Transverse colon (tissue), 4 donors: ENCODE results near the gene TSG101. TPM values are rescaled to one million over a fixed set of nuclear protein-coding genes. Genes with fewer than 3 reads are reported as not detected.

Experiments used
- DNase-seq: peaks from one replicate; pipeline ENCODE4 v3.0.0-alpha.2; 2019
- H3K27ac ChIP-seq, 4 donors: fragments of 200-600 bp; sonication (generic); 2 replicates each; pipeline ENCODE4 v1.5.1; 2016 to 2018; ENCODE audit warnings: inconsistent platforms in 4 of 4
- H3K27me3 ChIP-seq: fragments of 200-600 bp; sonication (generic); 2 replicates; pipeline ENCODE4 v1.5.1; 2017; ENCODE audit warnings: inconsistent platforms
- H3K36me3 ChIP-seq, 4 donors: fragments of 200-600 bp; sonication (generic); 2 replicates each; pipeline ENCODE4 v1.5.1; 2017 to 2019; ENCODE audit warnings: inconsistent platforms in 4 of 4
- H3K4me1 ChIP-seq, 4 donors: fragments of 200-600 bp; sonication (generic); 2 replicates each; pipeline ENCODE4 v1.5.1; 2017 to 2020; ENCODE audit warnings: inconsistent platforms in 4 of 4
- H3K4me3 ChIP-seq, 4 donors: fragments of 200-600 bp; sonication (generic); 1 replicate in 1 of 4; 2 replicates in 3 of 4; pipeline versions ENCODE4 v1.5.1 to v1.6.1; 2017 to 2019; ENCODE audit warnings: inconsistent platforms in 4 of 4
- H3K9me3 ChIP-seq, 2 donors: fragments of 200-600 bp; sonication (generic); 2 replicates each; pipeline ENCODE4 v1.5.1; 2017 to 2019; ENCODE audit warnings: inconsistent platforms in 2 of 2
- CTCF ChIP-seq, 5 experiments: fragments of 200-600 bp in 3 of 5; fragments of 450-650 bp in 2 of 5; sonication (generic) in 3 of 5; IDR thresholded peaks; 1 replicate in 2 of 5; 2 replicates in 3 of 5; pipeline ENCODE4 v1.5.1; 2016 to 2017; ENCODE audit warnings: antibody characterized with exemption in 5 of 5, inconsistent platforms in 3 of 5, mild to moderate bottlenecking in 2 of 5, moderate library complexity in 1 of 5
- EP300 ChIP-seq: sonication (generic); formaldehyde crosslinking; IDR thresholded peaks from one replicate; pipeline ENCODE4 v1.6.1; 2017; ENCODE audit warnings: antibody characterized with exemption, low read depth
- POLR2A ChIP-seq: fragments of 450-650 bp; IDR thresholded peaks from one replicate; pipeline ENCODE4 v1.6.1; 2016; ENCODE audit warnings: antibody characterized with exemption, mild to moderate bottlenecking, moderate library complexity
- POLR2AphosphoS5 ChIP-seq, 3 donors: sonication (generic); formaldehyde crosslinking; IDR thresholded peaks; one replicate each; pipeline ENCODE4 v1.6.1; 2016; ENCODE audit warnings: antibody characterized with exemption in 3 of 3
- WGBS, 2 donors: methylation state at CpG; one replicate each; pipeline ENCODE4 v1.1.5; 2018; ENCODE audit warnings: low coverage in 1 of 2; 5-methylcytosine and 5-hydroxymethylcytosine counted together
- in situ Hi-C, 4 donors: fragments of 200-750 bp; cut with MboI; loops; one replicate each; pipeline versions ENCODE4 v1.15.0 to v1.15.1; 2017; ENCODE audit warnings: low sequenced_read_pairs in 3 of 4, low pct_ligation_motif_present in 1 of 4, low pct_unique_long_range_greater_than_20kb in 1 of 4
- intact Hi-C: fragments of 100-400 bp; cut with DNase I; formaldehyde crosslinking; loops from one replicate; pipeline ENCODE4 v1.15.1; 2023; ENCODE audit warnings: low total_unique reads
- total RNA-seq, 4 donors: library from RNA; depleted of rRNA; stranded (reverse); fragments of >200 nt; gene quantifications; one replicate each; pipeline ENCODE4 v1.1.0, GENCODE V29; 2016

Gene TSG101
- total RNA-seq, 4 donors from 2014 or later = 32.2 to 95.8 (median 81.2) TPM

GRCh38 chr11:18526130-18526520 lies 617 bp downstream of the TSG101 start:
- 1% methylated on average over 6 to 8 of the region's 8 CpGs for WGBS, 2 donors
- in situ Hi-C loops (loop anchor here in 3 of 4 donors (10.0 to 25.0 kb wide), 4 partner anchors 111 to 211 kb away; partner anchors contain the start of genes GTF2H1 (in 2 of the 3), HPS5 (in 2 of the 3), LDHA (in 2 of the 3) and IGSF22 (in 1 of the 3)), intact Hi-C loops (loop anchor here (10.0 kb wide), 1 partner anchor 211 kb away; no protein-coding TSS in a partner anchor)
- H3K4me3 ChIP-seq = peak overlapping the region; percentile 66 to 91 (median 77)
- TF ChIP-seq POLR2AphosphoS5 (IDR thresholded peaks at IDR 0.05) (no peak), POLR2A (no peak), EP300 (no peak), CTCF (IDR thresholded peaks at IDR 0.05) (no peak)
- H3K9me3 ChIP-seq = no peaks in the 10 kb centered on the region
- DNase-seq = no peak
- H3K36me3 ChIP-seq = no peaks in the 10 kb centered on the region
- peaks cover 8 to 43% (median 15%) of the 10 kb centered on the region in 4 donors for H3K4me1 ChIP-seq
- peak overlapping the region; percentile 91 to 98 (median 94) for H3K27ac ChIP-seq
- no peaks in the 10 kb centered on the region for H3K27me3 ChIP-seq

GRCh38 chr11:18524248-18524647 lies 2.5 kb downstream of the TSG101 start:
- in situ Hi-C loops (loop anchor here in 3 of 4 donors (10.0 to 25.0 kb wide), 3 partner anchors 129 to 199 kb away; partner anchors contain the start of genes GTF2H1 (in 2 of the 3), HPS5 (in 2 of the 3) and LDHA (in 2 of the 3)), intact Hi-C loops (loop anchor here (10.0 kb wide), 1 partner anchor 209 kb away; no protein-coding TSS in a partner anchor)
- Histone ChIP-seq H3K4me3 (no peak overlapping the region), H3K27me3 (no peaks in the 10 kb centered on the region), H3K36me3 (no peaks in the 10 kb centered on the region), H3K27ac (no peak overlapping the region), H3K9me3 (no peaks in the 10 kb centered on the region), H3K4me1 (peaks cover 8 to 43% (median 15%) of the 10 kb centered on the region in 4 donors)
- WGBS, 2 donors = 63 to 84% methylated on average over 1 of the region's 1 CpG
- no peak for TF ChIP-seq CTCF (IDR thresholded peaks at IDR 0.05)
- no peak for TF ChIP-seq EP300
- no peak for TF ChIP-seq POLR2A
- no peak for TF ChIP-seq POLR2AphosphoS5 (IDR thresholded peaks at IDR 0.05)
- DNase-seq = no peak

- no peak for DNase-seq
- H3K27ac ChIP-seq = no peak overlapping the region
- in situ Hi-C loops = loop anchor here in 3 of 4 donors (10.0 to 25.0 kb wide), 3 partner anchors 128 to 198 kb away; partner anchors contain the start of genes GTF2H1 (in 2 of the 3), HPS5 (in 2 of the 3) and LDHA (in 2 of the 3)
- intact Hi-C loops = loop anchor here (10.0 kb wide), 1 partner anchor 208 kb away; no protein-coding TSS in a partner anchor
- peaks cover 8 to 43% (median 15%) of the 10 kb centered on the region in 4 donors for H3K4me1 ChIP-seq
- no peak overlapping the region for H3K4me3 ChIP-seq
- WGBS, 2 donors = 70 to 73% methylated on average over 3 of the region's 3 CpGs
- no peaks in the 10 kb centered on the region for H3K9me3 ChIP-seq
- H3K36me3 ChIP-seq = no peaks in the 10 kb centered on the region
- TF ChIP-seq EP300 (no peak), POLR2A (no peak), POLR2AphosphoS5 (IDR thresholded peaks at IDR 0.05) (no peak), CTCF (IDR thresholded peaks at IDR 0.05) (no peak)
- no peaks in the 10 kb centered on the region for H3K27me3 ChIP-seq
Measured at GRCh38 chr11:18523084-18523483, 3.7 kb downstream of the TSG101 start.

DNA sequence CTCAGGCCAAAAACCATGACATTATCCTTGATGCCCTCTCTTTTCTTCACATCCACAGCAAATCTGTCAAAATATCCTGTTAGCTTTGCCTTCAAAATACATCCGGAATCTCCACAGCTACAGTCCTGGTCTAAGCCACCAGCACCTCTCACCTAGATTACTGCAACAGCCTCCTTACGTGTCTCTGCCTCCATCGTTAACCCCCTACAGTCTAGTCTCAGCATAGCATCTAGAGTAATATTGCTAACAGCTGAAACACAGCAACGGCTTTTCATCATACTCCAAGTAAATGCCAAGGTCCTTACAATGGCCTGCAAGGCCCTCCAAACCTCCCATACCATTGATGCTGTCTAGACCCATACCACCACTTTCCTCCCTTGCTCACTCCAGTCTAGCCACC lies 4.4 kb downstream of the TSG101 start:
- H3K27ac ChIP-seq = no peak overlapping the region
- in situ Hi-C loops = loop anchor here in 3 of 4 donors (10.0 to 25.0 kb wide), 3 partner anchors 128 to 198 kb away; partner anchors contain the start of genes GTF2H1 (in 2 of the 3), HPS5 (in 2 of the 3) and LDHA (in 2 of the 3)
- no peak for DNase-seq
- H3K4me3 ChIP-seq = no peak overlapping the region
- no peaks in the 10 kb centered on the region for H3K36me3 ChIP-seq
- TF ChIP-seq EP300 (no peak), CTCF (IDR thresholded peaks at IDR 0.05) (no peak), POLR2A (no peak), POLR2AphosphoS5 (IDR thresholded peaks at IDR 0.05) (no peak)
- H3K4me1 ChIP-seq = peaks cover 2 to 37% (median 10%) of the 10 kb centered on the region in 4 donors
- no peaks in the 10 kb centered on the region for H3K9me3 ChIP-seq
- H3K27me3 ChIP-seq = no peaks in the 10 kb centered on the region
- 71 to 90% methylated on average over 2 to 4 of the region's 4 CpGs for WGBS, 2 donors
- intact Hi-C loops = loop anchor here (10.0 kb wide), 1 partner anchor 208 kb away; no protein-coding TSS in a partner anchor
